Glomerular endothelial cell (primary cell): ENCODE data around the gene SRSF5. TPM values are rescaled to one million over a fixed set of nuclear protein-coding genes. Genes with fewer than 3 reads are reported as not detected.
"Not testable (repeated sequence)": the region's sequence is repeated elsewhere in the genome, so short reads cannot be mapped to it uniquely, and the experiment has no call there.

Experiments used
- DNase-seq: peaks from one replicate; pipeline ENCODE4 v3.0.0-alpha.2; 2011; ENCODE audit warnings: low read depth, low spot score; ENCODE audit errors: extremely low read depth
- total RNA-seq: library from RNA; depleted of rRNA; stranded (reverse); fragments of >200 nt; gene quantifications from 2 replicates; pipeline ENCODE4 v1.2.3, GENCODE V29; 2015

The SRSF5 gene
- total RNA-seq, 1 donor from 2014 or later: 197 TPM

DNA sequence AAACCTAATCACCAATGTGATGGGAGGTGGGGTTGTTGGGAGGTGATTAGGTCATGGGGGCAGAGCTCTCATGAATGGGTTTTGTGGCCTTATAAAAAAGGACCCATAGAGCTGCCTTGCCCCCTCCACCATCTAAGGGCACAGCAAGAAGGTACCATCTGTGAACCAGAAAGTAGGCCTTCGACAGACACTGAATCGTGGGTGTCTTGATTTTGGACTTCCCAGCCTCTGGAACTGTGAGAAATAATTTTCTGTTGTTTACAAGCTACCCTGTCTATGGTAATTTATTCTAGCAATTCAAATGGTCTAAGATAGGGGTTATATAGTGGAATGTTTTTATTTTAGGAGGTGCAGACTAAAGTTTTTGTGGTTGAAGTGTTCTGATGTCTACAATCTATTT lies 38.0 kb downstream of the SRSF5 start:
- no peak for DNase-seq

DNA sequence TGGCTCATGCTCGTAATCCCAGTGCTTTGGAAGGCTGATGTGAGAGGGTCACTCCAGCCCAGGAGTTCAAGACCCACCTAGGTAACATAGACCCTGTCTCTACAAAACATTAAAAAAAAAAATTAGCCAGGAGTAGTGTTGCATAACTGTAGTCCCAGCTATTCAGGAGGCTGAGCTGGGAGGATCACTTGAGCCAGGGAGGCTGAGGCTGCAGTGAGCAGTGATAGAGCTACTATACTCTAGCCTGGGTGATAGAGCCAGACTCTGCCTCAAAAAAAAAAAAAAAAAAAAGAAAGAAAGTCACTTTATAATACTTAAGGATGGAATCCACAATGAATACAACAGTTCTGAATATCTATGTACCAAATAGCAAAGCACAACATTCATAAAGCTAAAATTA lies 40.2 kb downstream of the SRSF5 start:
- no peak for DNase-seq

DNA sequence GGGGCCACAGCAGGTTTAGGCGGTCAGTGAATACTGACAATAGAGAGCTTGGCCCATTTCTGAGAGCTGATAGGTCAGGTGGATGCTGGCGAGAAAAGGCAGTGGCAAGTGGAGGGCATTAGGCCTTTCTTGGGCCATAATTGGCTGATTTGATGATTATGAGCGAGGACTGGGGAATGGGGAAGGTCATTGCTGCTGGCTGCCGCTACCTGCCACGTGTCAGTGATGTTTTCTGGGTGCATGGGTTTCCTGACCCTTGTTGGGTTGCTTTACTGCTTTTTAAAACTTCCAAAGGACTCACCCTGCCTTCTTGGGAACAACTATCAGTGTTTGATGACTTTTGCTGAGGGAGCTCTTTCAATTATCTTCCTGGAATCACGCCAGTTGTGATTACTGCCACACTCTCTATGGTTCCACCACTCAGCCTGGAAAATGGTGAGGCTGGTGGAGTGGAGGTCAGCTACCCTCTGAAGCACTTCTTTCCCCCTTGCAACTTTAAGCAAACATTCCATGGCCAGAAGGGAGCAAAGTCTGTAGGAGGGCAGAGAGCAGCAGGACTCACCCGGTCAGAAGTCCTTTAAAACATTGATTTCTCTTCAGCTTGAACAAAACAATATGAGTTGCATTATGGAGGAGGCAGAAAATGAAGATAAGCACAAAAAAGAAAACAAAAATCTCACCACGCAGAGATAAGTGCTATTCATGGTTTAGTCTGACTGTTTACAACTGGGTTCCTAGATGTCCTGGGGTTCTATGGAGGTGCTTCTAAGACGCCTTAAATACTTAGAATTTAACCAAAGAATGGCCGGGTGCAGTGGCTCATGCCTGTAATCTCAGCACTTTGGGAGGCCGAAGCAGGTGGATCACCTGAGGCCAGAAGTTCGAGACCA lies 42.2 kb downstream of the SRSF5 start:
- no peak for DNase-seq

DNA sequence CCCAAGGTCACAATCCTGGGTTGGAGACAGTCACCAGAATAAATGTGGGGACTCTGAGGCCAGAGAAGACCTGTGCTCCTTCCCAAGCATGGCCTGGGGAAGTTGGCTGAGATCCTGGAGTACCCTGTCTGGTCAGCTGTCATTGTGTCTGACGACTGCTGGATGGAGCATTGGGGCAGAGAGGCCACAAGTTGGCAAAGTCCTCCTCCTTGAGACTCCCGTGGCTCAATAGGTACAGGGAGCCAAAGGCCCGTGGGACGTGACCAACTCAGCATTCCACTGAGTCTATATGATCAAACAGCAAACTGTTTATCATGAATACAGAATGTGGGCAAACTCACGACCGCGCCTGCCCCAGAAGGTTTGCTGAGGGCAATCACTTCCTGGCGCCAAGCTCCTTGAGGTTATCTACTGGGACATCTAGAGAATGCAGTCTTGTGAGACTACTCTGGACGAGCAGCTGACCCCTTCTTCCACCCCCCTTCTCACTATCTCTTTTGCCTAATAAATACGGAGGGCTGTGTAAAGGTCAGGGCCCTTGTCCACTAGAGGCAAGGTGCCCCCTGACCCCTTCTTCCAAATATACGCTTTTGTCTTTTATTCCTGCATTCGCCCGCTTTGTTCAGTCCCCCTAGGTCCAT lies 44.4 kb downstream of the SRSF5 start:
- DNase-seq: no peak

DNA sequence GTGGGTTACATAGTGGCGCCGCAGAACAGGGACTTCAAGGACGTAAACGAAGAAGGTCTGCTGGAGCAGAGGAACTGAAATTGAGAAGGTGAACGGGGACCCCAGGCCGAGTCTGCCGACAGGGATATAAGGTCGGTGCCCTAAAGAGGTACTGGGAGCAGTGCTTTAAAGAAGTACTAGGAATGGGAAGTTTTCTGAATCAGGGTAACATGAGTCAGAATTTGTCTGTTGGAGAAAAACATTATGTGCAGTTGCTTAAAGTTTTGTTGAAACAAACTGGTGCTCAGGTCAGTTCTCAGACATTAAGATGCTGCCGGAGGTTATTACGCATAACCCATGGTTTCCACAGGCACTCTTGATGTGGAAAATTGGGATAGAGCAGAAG lies 44.9 kb downstream of the SRSF5 start:
- no peak for DNase-seq

DNA sequence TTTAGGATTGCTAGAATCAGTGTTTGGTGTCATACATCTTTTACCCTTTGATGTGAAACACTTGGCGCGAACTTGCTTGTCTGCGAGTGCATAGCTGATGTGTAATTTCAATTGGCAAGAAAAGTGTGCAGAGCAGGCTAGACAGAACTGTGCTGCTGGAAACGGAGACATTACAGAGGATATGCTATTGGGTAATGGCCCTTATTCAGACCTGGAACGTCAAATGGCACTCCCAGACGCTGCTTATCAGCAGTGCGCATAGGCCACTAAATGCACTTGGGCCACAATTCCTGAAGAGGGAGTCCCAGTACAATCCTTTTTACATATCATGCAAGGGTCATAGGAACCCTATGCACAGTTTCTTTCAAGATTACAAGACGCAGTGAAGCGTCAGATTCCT lies 45.8 kb downstream of the SRSF5 start:
- DNase-seq: no peak

DNA sequence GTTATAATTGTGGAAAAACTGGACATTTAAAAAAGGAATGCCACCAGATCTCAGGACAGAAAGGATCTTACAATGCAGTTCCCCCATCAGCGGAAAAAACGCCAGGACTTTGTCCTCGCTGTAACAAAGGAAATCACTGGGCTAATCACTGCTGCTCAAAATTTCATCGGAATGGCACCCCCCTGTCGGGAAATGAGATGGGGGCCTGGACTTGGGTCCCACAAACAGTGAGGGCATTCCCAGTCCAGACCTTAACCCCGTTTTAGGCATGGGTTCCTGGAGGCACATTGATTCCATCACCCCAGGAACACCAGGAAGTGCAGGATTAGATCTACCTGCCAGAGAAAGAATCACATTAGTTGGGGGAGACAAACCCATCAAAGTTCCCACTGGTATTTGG lies 46.4 kb downstream of the SRSF5 start:
- not testable (repeated sequence) for DNase-seq

DNA sequence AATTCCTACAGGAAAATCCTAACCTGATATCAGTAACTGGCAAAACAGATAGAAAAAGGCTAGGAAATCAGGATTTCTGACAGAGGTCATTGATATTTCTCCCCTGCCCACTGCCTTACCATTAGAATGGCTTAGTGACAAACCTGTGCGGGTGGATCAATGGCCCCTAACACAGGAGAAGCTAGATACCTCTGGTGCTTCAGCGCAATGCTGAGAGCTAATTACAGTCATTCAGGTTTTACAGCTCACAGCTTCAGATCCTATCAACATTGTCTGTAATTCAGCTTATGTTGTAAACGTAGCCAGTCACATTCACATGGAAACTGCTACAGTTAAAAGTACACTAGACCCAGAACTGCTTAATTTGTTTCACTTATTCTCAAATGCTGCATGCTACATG lies 47.5 kb downstream of the SRSF5 start:
- no peak for DNase-seq

DNA sequence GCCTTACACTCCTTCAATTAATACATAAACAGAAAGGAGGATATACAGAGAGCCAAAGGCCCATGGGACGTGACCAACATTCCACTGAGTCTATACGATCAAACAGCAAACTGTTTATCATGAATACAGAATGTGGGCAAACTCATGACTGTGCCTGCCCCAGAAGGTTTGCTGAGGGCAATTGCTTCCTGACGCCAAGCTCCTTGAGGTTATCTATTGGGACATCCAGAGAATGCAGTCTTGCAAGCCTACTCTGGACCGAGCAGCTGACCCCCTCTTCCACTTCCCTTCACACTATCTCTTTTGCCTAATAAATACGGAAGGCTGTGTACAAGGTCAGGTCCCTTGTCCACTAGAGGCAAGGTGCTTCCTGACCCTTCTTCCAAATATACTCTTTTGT lies 48.6 kb downstream of the SRSF5 start:
- DNase-seq: no peak

DNA sequence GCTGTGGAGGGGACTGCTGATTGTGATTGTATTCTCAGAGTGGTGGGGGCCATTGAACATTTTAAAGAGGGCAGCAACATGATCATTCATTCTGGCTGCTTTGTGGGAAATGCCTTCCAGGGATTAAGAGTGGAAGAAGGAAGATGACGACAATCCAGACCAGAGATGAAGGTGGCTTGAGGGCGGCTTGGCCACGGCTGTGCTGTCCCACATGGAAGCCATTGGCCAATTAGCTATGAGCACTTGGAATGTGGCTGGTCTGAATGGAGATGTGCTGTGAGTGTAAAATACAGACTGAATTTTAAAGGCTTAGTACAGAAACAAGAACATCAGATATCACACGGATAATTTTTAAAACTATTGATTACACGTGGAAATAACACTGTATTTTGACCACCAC lies 49.3 kb downstream of the SRSF5 start:
- DNase-seq: no peak

DNA sequence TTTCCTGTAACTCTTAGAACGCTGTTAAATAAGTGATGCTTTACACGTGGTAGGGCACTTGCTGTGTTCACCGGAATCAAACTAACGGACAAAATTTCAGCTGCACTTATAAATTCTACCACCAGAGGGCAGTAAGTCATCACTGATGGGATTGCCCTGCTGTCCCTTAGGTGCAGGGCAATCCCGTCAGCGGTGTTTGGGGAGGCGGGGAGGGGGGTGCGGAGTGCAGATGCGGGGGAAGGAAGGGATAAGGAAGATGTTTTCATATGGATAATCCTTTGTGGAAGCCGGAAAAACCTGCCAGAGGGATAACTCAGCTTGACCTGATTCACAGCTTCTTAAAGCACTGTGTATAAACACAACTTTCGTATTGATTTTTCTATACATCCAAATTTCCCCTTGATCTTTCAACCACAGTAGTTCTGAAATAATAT lies 51.8 kb downstream of the SRSF5 start:
- DNase-seq: peak; percentile 52

DNA sequence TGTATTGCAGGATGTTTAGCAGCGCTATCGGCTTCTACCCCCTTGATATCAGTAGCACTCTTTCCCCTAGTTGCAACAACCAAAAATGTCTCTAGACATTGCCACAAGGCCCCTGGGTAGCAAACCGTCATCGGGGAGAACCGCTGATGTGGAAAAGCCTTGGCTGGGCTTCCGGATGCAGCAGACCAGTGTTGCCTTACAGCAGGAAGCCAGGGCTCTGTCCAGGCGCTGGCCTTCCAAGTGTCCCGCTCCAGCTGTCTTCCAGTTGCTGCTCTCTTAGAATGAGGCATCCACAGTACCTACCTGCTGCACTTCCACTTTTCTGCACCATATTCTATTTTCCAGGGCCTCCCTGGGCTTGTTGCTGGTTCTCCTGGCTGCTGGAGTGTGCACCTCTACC lies 52.7 kb downstream of the SRSF5 start:
- no peak for DNase-seq

DNA sequence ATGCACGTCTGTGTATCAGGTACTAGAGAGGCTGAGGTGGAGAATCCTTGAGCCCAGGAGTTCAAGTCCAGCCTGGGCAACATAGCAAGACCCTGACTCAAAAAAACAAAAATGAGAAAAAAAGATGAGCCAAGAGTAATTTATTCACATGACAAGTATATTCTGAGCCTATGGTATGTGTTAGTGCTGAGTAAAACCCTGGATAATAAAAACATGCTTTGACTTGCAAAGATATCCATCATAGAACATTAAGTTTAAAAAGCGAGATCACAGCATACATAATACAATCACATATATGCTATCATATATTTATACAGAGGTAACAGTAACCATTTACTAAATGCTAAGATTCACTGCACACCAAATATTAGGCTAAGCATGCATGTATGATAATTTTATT lies 54.0 kb downstream of the SRSF5 start:
- no peak for DNase-seq

Other genes starting within 250 kb of the SRSF5 start
- not detected in 2 replicates for gene CCDC177, start 192.3 kb upstream of the SRSF5 start, total RNA-seq
- 27.3 and 54.1 TPM in 2 replicates for gene SUSD6, start 155.5 kb upstream of the SRSF5 start, total RNA-seq
- gene SLC10A1, start 30.1 kb downstream of the SRSF5 start, total RNA-seq: not detected in 2 replicates
- 1.1 TPM in 1 of 2 replicates, not detected in the other for gene SMOC1, start 112.3 kb downstream of the SRSF5 start, total RNA-seq